ENCODE measurements around the gene DOCK6.

Gene DOCK6

DNA sequence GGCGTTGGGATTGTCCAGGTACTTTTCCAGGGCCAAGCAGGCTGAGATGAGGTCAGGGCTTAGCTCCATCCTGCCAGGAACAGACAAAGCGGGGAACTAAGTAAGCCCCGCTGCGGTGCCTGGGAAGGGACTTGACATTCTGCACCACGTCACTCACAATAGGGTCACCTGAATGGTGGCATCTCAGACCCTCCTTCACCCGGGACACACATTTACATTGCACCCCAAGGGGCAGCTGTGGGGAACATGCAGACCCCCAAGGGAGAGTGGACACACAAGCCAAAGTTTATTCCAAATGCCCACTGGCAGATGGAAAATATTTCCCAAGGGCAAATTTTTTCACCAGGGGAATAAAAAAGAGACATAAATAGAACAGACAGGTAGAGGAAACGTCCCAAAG, 86.4 kb downstream of the DOCK6 start:
- CTCF ChIA-PET: no interaction called here
- no peak for DNase-seq (ENCODE audit: extremely low spot score)
- TF ChIP-seq CTBP1 (IDR thresholded peaks at IDR 0.05; ENCODE audit: borderline replicate concordance) (no peak), TARDBP (IDR thresholded peaks at IDR 0.05) (no peak), LEF1 (IDR thresholded peaks at IDR 0.05; ENCODE audit: borderline replicate concordance) (no peak), FOXK2 (IDR thresholded peaks at IDR 0.05) (no peak)
- POLR2A ChIA-PET: interaction anchor here (1.2 kb wide), 1 partner anchor 20 kb away, joined by 5 read pairs; the partner anchor contains the start of gene SPC24

DNA sequence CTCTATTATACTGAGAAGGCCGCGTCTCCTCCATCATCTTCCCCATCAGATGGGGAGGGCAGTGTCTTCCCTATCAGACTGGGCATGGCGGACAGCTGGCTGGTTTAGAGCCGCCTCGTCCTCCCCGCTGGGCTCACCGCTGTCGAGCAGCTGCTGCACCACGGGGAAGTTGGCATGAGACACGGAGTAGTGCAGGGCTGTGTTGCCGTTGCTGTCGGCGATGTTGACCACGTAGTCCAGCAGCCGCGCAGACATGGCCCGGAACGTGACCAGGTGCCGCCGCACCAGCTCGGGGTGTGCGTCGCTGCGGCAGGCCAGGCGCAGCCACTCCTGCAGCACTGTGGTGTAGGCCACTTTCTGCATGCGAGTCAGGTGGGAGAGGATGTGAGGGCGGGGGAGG, 88.0 kb downstream of the DOCK6 start:
- CTCF ChIA-PET: no interaction called here
- POLR2A ChIA-PET: no interaction called here
- TF ChIP-seq LEF1 (IDR thresholded peaks at IDR 0.05; ENCODE audit: borderline replicate concordance): no peak
- no peak for TF ChIP-seq ELF4 (IDR thresholded peaks at IDR 0.05)
- no peak for TF ChIP-seq SUZ12 (IDR thresholded peaks at IDR 0.05)
- TF ChIP-seq, protein P1, sequence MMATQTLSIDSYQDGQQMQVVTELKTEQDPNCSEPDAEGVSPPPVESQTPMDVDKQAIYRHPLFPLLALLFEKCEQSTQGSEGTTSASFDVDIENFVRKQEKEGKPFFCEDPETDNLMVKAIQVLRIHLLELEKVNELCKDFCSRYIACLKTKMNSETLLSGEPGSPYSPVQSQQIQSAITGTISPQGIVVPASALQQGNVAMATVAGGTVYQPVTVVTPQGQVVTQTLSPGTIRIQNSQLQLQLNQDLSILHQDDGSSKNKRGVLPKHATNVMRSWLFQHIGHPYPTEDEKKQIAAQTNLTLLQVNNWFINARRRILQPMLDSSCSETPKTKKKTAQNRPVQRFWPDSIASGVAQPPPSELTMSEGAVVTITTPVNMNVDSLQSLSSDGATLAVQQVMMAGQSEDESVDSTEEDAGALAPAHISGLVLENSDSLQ (IDR thresholded peaks at IDR 0.05): no peak
- TF ChIP-seq ARNT (IDR thresholded peaks at IDR 0.05): no peak
- TF ChIP-seq HDGF (IDR thresholded peaks at IDR 0.05; ENCODE audit: borderline replicate concordance): no peak
- TF ChIP-seq NFRKB (IDR thresholded peaks at IDR 0.05): no peak
- no peak for TF ChIP-seq FOXA1 (IDR thresholded peaks at IDR 0.05)
- no peak for TF ChIP-seq BHLHE40 (IDR thresholded peaks at IDR 0.05; ENCODE audit: borderline replicate concordance)
- TF ChIP-seq TARDBP (IDR thresholded peaks at IDR 0.05): no peak
- TF ChIP-seq FOXM1 (IDR thresholded peaks at IDR 0.05; ENCODE audit: borderline replicate concordance): no peak
- no peak for TF ChIP-seq SP1 (IDR thresholded peaks at IDR 0.05)
- no peak for TF ChIP-seq FOXK2 (IDR thresholded peaks at IDR 0.05)
- TF ChIP-seq CTBP1 (IDR thresholded peaks at IDR 0.05; ENCODE audit: borderline replicate concordance): no peak
- TF ChIP-seq ZNF384 (IDR thresholded peaks at IDR 0.05): no peak
- TF ChIP-seq L3MBTL2 (conservative IDR thresholded peaks at IDR 0.05): no peak
- no peak for DNase-seq (ENCODE audit: extremely low spot score)

DNA sequence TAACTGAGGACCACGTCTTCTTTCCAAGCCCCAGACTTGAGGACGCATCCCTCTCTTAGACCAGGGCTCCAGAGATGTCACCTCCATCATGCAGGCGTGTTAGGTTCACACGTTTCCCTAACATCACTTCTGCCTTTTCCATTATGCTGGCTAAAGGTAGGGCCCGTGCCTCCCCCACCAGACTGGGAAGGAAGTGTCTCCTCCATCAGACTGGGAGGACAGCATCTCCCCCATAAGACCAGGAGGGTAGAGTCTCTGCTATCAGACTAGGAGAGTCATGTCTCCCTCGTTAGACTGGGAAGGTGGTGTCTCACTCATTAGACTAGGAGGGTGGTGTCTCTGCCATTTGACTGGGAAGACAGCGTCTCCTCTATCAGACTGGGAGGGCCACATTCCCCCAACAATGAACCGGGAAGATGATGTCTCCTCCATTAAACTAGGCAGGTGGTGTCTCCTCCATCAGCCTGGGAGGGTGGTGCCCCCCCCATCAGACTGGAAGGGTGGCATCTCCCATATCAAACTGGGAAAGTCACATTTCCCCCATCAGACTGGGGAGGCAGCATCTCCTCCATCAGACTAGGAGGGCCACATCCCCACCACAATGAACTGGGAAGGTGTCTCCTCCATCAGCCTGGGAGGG, 88.7 kb downstream of the DOCK6 start:
- CTCF ChIA-PET: no interaction called here
- POLR2A ChIA-PET: no interaction called here
- TF ChIP-seq, protein P1 (IDR thresholded peaks at IDR 0.05): no peak
- TF ChIP-seq FOXA1 (IDR thresholded peaks at IDR 0.05) (no peak), ZNF384 (IDR thresholded peaks at IDR 0.05) (no peak)
- DNase-seq (ENCODE audit: extremely low spot score): no peak

DNA sequence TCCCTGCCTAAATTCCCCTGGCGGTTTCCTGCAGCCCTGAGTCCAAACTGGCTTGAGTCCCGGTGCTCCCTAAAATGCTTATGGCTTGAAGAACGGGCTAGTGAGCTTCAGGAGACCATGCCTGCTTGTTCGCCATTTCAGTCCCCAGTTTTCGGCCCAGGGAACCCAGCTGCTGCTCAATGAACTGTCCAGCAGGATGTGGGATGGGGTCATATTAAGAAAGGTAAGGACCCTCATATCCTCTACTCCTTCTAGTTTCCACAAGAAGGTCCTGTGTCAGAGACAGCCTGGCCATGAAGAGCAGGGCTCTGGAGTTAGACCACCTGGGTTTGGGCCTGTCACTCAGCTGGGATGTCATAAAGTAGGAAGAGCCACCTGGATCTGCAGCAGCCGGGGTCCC, 89.7 kb downstream of the DOCK6 start:
- POLR2A ChIA-PET: no interaction called here
- no peak for DNase-seq (ENCODE audit: extremely low spot score)
- TF ChIP-seq, protein P1 (IDR thresholded peaks at IDR 0.05): no peak
- no peak for TF ChIP-seq ZNF384 (IDR thresholded peaks at IDR 0.05)
- no peak for TF ChIP-seq CTBP1 (IDR thresholded peaks at IDR 0.05; ENCODE audit: borderline replicate concordance)
- no peak for TF ChIP-seq HDGF (IDR thresholded peaks at IDR 0.05; ENCODE audit: borderline replicate concordance)
- TF ChIP-seq L3MBTL2 (conservative IDR thresholded peaks at IDR 0.05): no peak
- TF ChIP-seq NFRKB (IDR thresholded peaks at IDR 0.05): no peak
- no peak for TF ChIP-seq ARNT (IDR thresholded peaks at IDR 0.05)
- TF ChIP-seq TARDBP (IDR thresholded peaks at IDR 0.05): no peak
- TF ChIP-seq ELF4 (IDR thresholded peaks at IDR 0.05): no peak
- no peak for TF ChIP-seq BHLHE40 (IDR thresholded peaks at IDR 0.05; ENCODE audit: borderline replicate concordance)
- no peak for TF ChIP-seq FOXK2 (IDR thresholded peaks at IDR 0.05)
- no peak for TF ChIP-seq FOXM1 (IDR thresholded peaks at IDR 0.05; ENCODE audit: borderline replicate concordance)
- TF ChIP-seq LEF1 (IDR thresholded peaks at IDR 0.05; ENCODE audit: borderline replicate concordance): no peak
- no peak for TF ChIP-seq FOXA1 (IDR thresholded peaks at IDR 0.05)
- no peak for TF ChIP-seq SP1 (IDR thresholded peaks at IDR 0.05)
- no peak for TF ChIP-seq SUZ12 (IDR thresholded peaks at IDR 0.05)
- CTCF ChIA-PET: no interaction called here

- CTCF ChIA-PET: no interaction called here
- TF ChIP-seq LEF1 (IDR thresholded peaks at IDR 0.05; ENCODE audit: borderline replicate concordance): no peak
- TF ChIP-seq ELF4 (IDR thresholded peaks at IDR 0.05): no peak
- TF ChIP-seq L3MBTL2 (conservative IDR thresholded peaks at IDR 0.05): no peak
- TF ChIP-seq FOXK2 (IDR thresholded peaks at IDR 0.05): no peak
- no peak for TF ChIP-seq TARDBP (IDR thresholded peaks at IDR 0.05)
- POLR2A ChIA-PET: no interaction called here
- DNase-seq (ENCODE audit: extremely low spot score): no peak
Measured at GRCh38 chr19:11171144-11171543, 91.2 kb downstream of the DOCK6 start.

GRCh38 chr19:11169896-11170678, 92.2 kb downstream of the DOCK6 start:
- ChIA-PET POLR2A (no interaction called here), CTCF (no interaction called here)
- TF ChIP-seq CTBP1 (IDR thresholded peaks at IDR 0.05; ENCODE audit: borderline replicate concordance) (no peak), FOXK2 (IDR thresholded peaks at IDR 0.05) (no peak), ZNF384 (IDR thresholded peaks at IDR 0.05) (no peak), HDGF (IDR thresholded peaks at IDR 0.05; ENCODE audit: borderline replicate concordance) (no peak), FOXM1 (IDR thresholded peaks at IDR 0.05; ENCODE audit: borderline replicate concordance) (no peak), BHLHE40 (IDR thresholded peaks at IDR 0.05; ENCODE audit: borderline replicate concordance) (no peak)
- TF ChIP-seq, protein P1 (IDR thresholded peaks at IDR 0.05): no peak
- no peak for DNase-seq (ENCODE audit: extremely low spot score)

Measured in HEK293T (cell line).